Measurements from ENCODE around the gene GGA2. TPM values are rescaled to one million over a fixed set of nuclear protein-coding genes. Genes with fewer than 3 reads are reported as not detected.
A peak's percentile ranks its signal among the peaks of the same experiment; 100 is the strongest.

GGA2 gene
- total RNA-seq, 2 experiments from 2014 or later = 73.3 to 75.1 TPM

DNA sequence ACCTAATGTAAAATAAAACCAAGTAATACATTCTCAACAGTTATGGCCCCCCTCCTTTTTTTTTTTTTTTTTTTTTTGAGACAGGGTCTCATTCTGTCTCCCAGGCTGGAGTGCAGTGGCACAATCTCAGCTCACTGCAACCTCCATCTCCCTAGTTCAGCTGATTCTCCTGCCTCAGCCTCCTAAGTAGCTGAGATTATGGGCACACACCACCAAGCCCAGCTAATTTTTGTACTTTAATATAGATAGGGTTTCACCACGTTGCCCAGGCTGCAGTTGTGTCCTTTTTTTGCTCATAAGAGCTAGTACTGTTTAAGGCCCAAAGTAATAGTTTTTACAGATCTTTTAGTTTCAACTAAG lies 28.6 kb upstream of the GGA2 start:
- Mint-ChIP-seq H3K27ac (peak overlapping the region; percentile 28), H3K36me3 (peaks cover 17% of the 10 kb centered on the region), H3K27me3 (no peaks in the 10 kb centered on the region), H3K4me3 (no peak overlapping the region), H3K4me1 (ENCODE audit: low read depth) (peaks cover 10% of the 10 kb centered on the region), H3K9me3 (no peaks in the 10 kb centered on the region)
- intact Hi-C loops (cut with micrococcal nuclease) = no loop called here
- CTCF ChIA-PET = no interaction called here
- no peak for DNase-seq
- POLR2A ChIA-PET = no interaction called here

DNA sequence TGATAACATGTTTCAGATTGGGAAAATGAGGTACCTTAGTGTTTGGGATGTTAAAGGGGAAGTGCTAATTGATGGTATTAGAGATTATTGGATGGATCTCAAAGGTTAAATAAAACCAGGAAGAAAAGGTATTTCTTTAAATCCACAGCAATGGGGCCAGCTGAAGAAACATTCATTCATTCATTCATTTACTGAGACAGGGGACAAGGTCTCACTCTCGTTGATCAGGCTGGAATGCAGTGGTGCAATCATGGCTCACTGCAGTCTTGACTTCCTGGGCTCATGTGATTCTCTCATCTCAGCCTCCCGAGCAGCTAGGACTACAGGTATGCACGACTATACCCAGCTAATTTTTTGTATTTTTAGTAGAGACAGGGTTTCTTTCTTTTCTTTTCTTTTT lies 27.1 kb upstream of the GGA2 start:
- Mint-ChIP-seq H3K27ac (no peak overlapping the region), H3K27me3 (no peaks in the 10 kb centered on the region), H3K4me3 (no peak overlapping the region), H3K36me3 (peaks cover 18% of the 10 kb centered on the region), H3K9me3 (no peaks in the 10 kb centered on the region), H3K4me1 (ENCODE audit: low read depth) (peaks cover 10% of the 10 kb centered on the region)
- CTCF ChIA-PET = no interaction called here
- DNase-seq = no peak
- intact Hi-C loops (cut with micrococcal nuclease) = no loop called here
- POLR2A ChIA-PET = no interaction called here

DNA sequence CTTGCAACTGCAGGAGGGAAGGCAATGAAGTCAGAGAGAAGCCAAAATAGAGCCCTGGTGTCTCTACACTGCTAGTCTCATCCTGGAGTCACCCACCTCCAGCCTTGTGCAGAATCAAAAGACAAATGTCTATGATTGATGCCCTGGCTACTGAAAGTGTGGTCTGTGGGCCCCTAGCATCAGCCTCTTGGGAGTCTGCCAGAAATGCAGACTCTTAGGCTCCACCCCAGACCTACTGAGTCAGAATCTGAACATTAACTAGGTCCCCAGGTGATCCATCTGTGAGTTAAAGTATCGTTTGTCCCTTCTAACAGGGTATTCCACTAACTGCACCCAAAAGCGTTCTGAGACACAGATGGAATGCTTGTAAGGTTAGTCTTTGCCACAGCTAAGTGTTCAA lies 25.6 kb upstream of the GGA2 start:
- ChIA-PET CTCF (no interaction called here), POLR2A (no interaction called here)
- Mint-ChIP-seq H3K36me3 (peaks cover 17% of the 10 kb centered on the region), H3K4me3 (no peak overlapping the region), H3K4me1 (ENCODE audit: low read depth) (peaks cover 10% of the 10 kb centered on the region), H3K27ac (no peak overlapping the region), H3K27me3 (no peaks in the 10 kb centered on the region), H3K9me3 (no peaks in the 10 kb centered on the region)
- intact Hi-C loops (cut with micrococcal nuclease) = no loop called here
- no peak for DNase-seq

DNA sequence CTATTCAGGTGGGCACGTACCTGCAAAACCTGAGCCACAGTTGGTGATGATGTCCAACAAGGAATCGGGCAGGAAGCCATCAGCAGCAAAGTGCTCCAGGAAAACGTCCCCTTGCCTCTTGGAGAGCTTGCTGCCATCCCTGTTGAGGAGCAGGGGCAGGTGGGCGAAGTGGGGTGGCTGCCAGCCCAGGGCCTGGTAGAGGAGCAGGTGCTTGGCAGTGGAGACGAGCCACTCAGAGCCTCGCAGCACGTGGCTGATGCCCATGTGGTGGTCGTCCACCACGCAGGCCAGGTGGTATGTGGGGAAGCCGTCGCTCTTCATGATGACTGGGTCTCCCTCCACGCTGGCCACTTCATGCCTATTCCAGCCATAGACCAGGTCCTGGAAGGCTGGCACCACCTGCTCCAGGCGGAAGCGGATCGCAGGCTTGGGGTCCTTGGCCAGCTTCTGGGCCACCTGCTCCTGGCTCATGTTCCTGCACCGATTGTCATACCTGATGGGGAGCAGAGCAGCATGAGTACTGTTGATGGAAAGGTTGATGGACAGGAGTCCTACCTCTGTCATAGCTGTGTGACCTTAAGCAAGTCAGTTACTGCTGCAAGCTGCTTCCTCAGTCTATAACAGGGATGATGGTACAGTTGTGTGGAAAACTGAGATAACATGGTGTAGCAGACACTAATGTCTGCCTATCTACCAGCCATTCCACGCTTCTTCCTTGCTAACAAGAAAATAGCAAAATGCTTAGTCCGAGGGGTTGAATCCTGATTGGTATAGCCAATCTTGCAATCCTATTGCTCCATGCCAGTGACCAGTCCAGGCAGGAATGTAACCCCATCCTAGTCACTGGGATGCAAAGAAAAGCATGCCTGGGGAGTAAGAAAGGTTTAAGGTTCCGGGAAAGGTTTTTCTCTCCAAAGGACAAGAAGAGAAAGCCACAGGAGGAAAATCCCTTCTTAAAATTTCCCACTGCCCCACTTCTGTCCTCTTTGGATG lies 24.9 kb upstream of the GGA2 start:
- ChIA-PET POLR2A (no interaction called here), CTCF (no interaction called here)
- intact Hi-C loops (cut with micrococcal nuclease) = no loop called here
- Mint-ChIP-seq H3K9me3 (no peaks in the 10 kb centered on the region), H3K27ac (no peak overlapping the region), H3K36me3 (peaks cover 17% of the 10 kb centered on the region), H3K4me3 (no peak overlapping the region), H3K4me1 (ENCODE audit: low read depth) (peaks cover 10% of the 10 kb centered on the region), H3K27me3 (no peaks in the 10 kb centered on the region)
- no peak for DNase-seq

DNA sequence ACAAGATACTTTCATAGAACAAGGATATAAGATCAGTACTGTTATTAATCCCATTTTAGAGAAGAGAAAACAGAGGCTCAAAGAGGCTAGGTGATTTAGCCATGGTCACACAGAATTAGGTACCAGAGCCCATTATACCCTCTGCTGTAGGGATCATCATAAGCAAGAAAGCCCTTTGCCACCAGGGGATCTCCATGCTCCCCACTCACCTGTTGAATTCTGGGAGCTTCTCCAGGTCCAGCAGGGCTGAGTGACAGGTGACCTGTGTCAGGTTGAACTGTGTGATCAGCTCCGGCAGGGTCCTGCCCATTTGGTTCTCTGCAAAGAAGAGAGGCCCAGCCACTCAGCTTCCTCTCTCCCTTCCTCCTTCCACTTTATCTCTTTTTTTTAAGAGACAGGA lies 22.2 kb upstream of the GGA2 start:
- intact Hi-C loops (cut with micrococcal nuclease) = no loop called here
- Mint-ChIP-seq H3K4me1 (ENCODE audit: low read depth) (no peaks in the 10 kb centered on the region), H3K27ac (no peak overlapping the region), H3K36me3 (peaks cover 19% of the 10 kb centered on the region), H3K9me3 (no peaks in the 10 kb centered on the region), H3K4me3 (no peak overlapping the region), H3K27me3 (no peaks in the 10 kb centered on the region)
- CTCF ChIA-PET = interaction anchor here (0.6 kb wide), 1 partner anchor 68 kb away, joined by 4 read pairs; no protein-coding TSS in a partner anchor
- DNase-seq = no peak
- POLR2A ChIA-PET = no interaction called here

DNA sequence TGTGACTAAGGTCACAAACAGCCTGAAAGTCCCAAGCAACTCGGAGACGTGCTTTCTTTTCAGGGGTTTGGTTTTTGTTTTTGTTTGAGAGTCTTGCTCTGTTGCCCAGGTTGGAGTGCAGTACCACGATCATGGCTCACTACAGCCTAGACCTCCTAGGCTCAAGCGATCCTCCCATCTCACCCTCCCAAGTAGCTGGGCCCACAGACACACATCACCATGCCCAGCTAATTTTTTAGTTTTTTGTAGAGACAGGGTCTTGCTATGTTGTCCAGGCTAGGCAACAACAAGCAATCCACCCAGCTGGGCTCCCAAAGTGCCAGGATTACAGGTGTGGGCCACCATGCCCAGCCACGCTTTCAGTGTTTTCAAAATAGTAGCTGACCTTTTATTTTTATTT lies 19.8 kb upstream of the GGA2 start:
- POLR2A ChIA-PET = interaction anchor here (0.5 kb wide), 1 partner anchor 54 kb away, joined by 3 read pairs; no protein-coding TSS in a partner anchor
- Mint-ChIP-seq H3K4me1 (ENCODE audit: low read depth) (no peaks in the 10 kb centered on the region), H3K27me3 (no peaks in the 10 kb centered on the region), H3K9me3 (no peaks in the 10 kb centered on the region), H3K27ac (no peak overlapping the region), H3K36me3 (peaks cover 24% of the 10 kb centered on the region), H3K4me3 (no peak overlapping the region)
- CTCF ChIA-PET = interaction anchor here (0.8 kb wide), 1 partner anchor 94 kb away, joined by 3 read pairs; no protein-coding TSS in a partner anchor
- intact Hi-C loops (cut with micrococcal nuclease) = no loop called here
- no peak for DNase-seq

DNA sequence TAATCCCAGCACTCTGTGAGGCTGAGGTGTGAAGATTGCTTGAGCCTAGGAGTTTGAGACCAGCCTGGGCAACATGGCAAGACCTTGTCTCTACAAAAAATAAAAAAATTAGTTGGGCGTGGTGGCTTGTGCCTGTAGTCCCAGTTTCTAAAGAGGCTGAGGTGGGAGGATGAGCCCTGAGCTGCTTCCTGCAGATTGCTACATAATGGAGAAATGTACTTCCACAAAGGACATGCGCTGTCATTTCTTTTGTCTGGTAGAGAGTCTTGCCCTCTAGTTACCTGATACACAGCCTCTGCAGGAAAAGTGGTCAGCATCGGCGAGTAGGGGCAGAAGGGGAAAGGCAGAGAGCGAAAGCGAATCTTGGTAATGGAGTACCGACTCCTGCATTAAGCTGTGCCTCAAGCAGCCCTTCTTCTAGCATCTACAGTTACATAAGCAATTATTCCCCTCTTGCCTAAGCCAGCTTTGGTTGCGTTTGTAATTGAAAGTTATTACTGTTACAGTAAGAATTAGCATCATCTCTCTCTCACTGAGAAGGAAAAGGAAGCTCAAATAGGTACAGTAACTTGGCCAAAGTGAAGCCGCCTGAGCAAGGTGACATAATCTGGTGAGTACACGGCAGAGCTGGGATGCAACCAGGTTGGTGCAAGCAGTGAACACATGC lies 18.5 kb upstream of the GGA2 start:
- POLR2A ChIA-PET = no interaction called here
- H3K36me3 Mint-ChIP-seq = peaks cover 25% of the 10 kb centered on the region
- H3K27ac Mint-ChIP-seq = no peak overlapping the region
- H3K4me3 Mint-ChIP-seq = no peak overlapping the region
- H3K4me1 Mint-ChIP-seq (ENCODE audit: low read depth) = no peaks in the 10 kb centered on the region
- intact Hi-C loops (cut with micrococcal nuclease) = no loop called here
- no peaks in the 10 kb centered on the region for H3K9me3 Mint-ChIP-seq
- CTCF ChIA-PET = no interaction called here
- H3K27me3 Mint-ChIP-seq = no peaks in the 10 kb centered on the region
- DNase-seq = no peak

DNA sequence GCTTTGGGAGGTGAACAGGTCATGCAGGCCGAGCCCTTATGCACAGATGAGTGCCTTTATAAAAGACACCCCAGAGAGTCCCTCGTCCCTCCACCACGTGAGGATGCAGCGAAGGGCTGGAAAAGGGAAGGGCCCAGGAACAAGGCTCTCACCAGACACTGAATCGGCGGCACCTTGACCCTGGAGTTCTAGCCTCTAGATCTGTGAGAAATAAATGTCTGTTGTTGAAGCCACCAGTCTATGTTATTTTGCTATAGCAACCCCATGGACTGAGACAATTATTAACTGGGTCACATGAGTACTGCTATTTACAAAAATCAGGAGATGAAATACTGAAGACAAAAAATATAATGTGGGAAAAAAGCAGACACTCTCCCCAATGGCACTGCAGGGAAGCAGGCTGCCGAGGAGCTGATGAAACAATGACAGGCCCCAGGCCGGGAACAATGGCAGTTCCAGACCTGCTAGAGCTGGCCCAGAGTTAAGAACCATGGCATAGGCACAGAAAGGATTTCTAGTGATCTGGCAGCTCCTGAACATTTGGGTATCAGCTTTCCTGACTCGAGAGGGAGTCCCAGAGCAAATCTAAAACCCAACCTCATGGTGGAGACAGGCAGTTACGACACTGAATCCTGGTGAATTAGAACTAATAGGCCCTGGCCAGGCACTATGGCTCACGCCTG lies 17.8 kb upstream of the GGA2 start:
- H3K27ac Mint-ChIP-seq = no peak overlapping the region

DNA sequence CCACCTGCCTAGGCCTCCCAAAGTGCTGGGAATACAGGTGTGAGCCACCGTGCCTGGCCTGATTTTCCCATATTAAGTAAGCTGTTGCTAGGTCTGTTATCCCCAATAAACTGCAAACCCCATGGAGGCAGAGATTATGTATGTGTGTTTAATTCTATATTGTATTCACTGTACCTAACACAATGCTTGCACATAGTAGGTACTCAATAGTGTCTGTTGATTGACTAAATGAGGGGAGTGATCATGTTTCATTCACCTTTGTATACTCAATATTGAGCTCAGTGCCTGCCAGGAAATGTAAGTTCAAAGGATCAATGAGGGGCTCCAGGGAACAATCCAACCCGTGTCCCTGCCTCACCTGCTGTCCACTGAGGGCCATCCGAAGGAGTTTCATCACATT lies 14.6 kb upstream of the GGA2 start:
- no peak overlapping the region for H3K27ac Mint-ChIP-seq
- POLR2A ChIA-PET = no interaction called here

More for the DNA sequence above, 17.8 kb upstream of the GGA2 start:
- Mint-ChIP-seq H3K36me3 (peaks cover 28% of the 10 kb centered on the region), H3K4me3 (no peak overlapping the region), H3K27me3 (no peaks in the 10 kb centered on the region), H3K4me1 (ENCODE audit: low read depth) (no peaks in the 10 kb centered on the region), H3K9me3 (no peaks in the 10 kb centered on the region)
- ChIA-PET POLR2A (no interaction called here), CTCF (no interaction called here)
- intact Hi-C loops (cut with micrococcal nuclease) = no loop called here
- DNase-seq = no peak

DNA sequence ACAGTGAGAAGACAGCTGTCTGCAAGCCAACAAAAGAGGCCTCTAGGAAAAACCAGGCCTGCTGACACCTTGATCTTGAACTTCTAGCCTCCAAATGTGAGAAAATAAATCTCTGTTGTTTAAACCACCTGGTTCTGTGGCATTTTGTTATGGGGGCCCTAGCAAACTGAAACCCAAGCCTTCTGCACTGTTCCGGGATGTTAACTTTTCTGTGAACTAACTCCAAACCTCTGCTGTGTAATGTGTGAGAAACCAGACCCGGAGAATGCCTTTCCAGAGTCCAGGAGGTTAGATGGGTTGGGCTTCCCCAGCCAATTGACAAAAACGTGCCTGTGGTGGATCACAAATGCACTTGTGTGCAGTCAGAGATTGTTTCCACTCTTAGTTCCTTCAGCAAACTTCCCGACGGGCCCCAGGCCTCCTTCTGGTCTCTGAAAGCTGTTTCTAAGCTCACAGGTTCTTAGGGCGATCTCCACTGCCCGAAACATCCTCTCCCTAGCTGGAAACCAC lies 13.6 kb upstream of the GGA2 start:
- H3K36me3 Mint-ChIP-seq = peaks cover 50% of the 10 kb centered on the region
- no peak for DNase-seq
- H3K27ac Mint-ChIP-seq = no peak overlapping the region
- CTCF ChIA-PET = no interaction called here
- H3K27me3 Mint-ChIP-seq = no peaks in the 10 kb centered on the region
- H3K4me1 Mint-ChIP-seq (ENCODE audit: low read depth) = no peaks in the 10 kb centered on the region
- POLR2A ChIA-PET = no interaction called here
- no peaks in the 10 kb centered on the region for H3K9me3 Mint-ChIP-seq
- H3K4me3 Mint-ChIP-seq = no peak overlapping the region
- intact Hi-C loops (cut with micrococcal nuclease) = no loop called here

More for the DNA sequence above, 14.6 kb upstream of the GGA2 start:
- intact Hi-C loops (cut with micrococcal nuclease) = no loop called here
- no peak for DNase-seq
- no peaks in the 10 kb centered on the region for H3K9me3 Mint-ChIP-seq
- no peak overlapping the region for H3K4me3 Mint-ChIP-seq
- H3K36me3 Mint-ChIP-seq = peaks cover 42% of the 10 kb centered on the region
- CTCF ChIA-PET = no interaction called here
- no peaks in the 10 kb centered on the region for H3K4me1 Mint-ChIP-seq (ENCODE audit: low read depth)
- no peaks in the 10 kb centered on the region for H3K27me3 Mint-ChIP-seq

DNA sequence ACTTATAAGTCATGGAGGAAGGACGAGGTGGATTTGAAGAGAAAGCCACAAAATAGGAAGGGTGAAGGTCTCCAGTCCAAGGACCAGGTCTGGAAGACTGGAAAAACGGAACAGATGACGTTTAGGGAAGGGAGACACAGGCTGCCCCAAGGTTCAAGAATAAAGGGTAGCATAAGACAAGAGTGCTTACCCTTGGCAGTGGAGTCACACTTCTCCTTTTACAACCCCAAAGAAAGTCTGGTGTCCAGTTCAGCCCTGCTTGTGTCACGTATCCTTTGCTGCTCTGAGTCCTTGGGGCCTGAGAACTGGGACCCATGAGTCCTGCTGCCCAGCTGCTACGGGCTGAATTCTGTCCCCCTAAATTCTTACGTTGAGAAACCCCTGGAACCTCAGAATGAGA lies 13.0 kb upstream of the GGA2 start:
- H3K9me3 Mint-ChIP-seq = no peaks in the 10 kb centered on the region
- H3K27me3 Mint-ChIP-seq = no peaks in the 10 kb centered on the region
- CTCF ChIA-PET = no interaction called here
- intact Hi-C loops (cut with micrococcal nuclease) = no loop called here
- H3K4me1 Mint-ChIP-seq (ENCODE audit: low read depth) = no peaks in the 10 kb centered on the region
- DNase-seq = no peak
- POLR2A ChIA-PET = no interaction called here
- H3K27ac Mint-ChIP-seq = no peak overlapping the region
- H3K4me3 Mint-ChIP-seq = no peak overlapping the region
- H3K36me3 Mint-ChIP-seq = peaks cover 50% of the 10 kb centered on the region

DNA sequence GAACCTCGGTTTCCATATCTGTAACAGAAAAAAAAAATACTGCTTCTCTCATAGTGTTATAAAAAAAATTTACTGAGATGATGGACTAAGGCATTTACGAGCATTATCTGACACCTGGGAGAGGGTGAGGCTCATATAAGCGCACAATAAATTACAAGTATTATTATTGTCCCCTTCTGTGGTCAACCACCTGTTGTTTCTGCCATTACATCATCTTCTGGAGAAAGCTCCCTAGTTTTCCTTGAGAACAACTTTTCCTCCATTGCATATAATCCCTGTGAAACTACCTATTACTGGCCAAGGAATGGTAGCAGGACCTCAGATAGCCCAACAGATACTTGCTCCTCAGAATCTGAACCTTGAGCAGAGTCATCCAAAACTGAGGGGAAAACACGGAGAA lies 11.7 kb upstream of the GGA2 start:
- intact Hi-C loops (cut with micrococcal nuclease) = no loop called here
- ChIA-PET CTCF (no interaction called here), POLR2A (no interaction called here)
- H3K4me1 Mint-ChIP-seq (ENCODE audit: low read depth) = peaks cover 2% of the 10 kb centered on the region
- no peak for DNase-seq
- H3K36me3 Mint-ChIP-seq = peaks cover 43% of the 10 kb centered on the region
- H3K27ac Mint-ChIP-seq = no peak overlapping the region
- no peak overlapping the region for H3K4me3 Mint-ChIP-seq
- no peaks in the 10 kb centered on the region for H3K9me3 Mint-ChIP-seq
- H3K27me3 Mint-ChIP-seq = no peaks in the 10 kb centered on the region
